Neural progenitor cell (in vitro differentiated cells): ENCODE results near the gene KIRREL3. TPM values are rescaled to one million over a fixed set of nuclear protein-coding genes. Genes with fewer than 3 reads are reported as not detected.

Experiments
- DNase-seq: peaks from one replicate; pipeline ENCODE4 v3.0.0-alpha.2; 2016; ENCODE audit warnings: low spot score
- H2AFZ ChIP-seq: fragments of 200-600 bp; sonication (generic); replicated peaks from 2 replicates; pipeline ENCODE4 v1.6.1; 2016; ENCODE audit warnings: antibody characterized with exemption
- H3F3A ChIP-seq: fragments of 200-600 bp; sonication (generic); 2 replicates; pipeline ENCODE4 v1.6.1; 2016; ENCODE audit warnings: antibody characterized with exemption, low read depth
- H3K27ac ChIP-seq: fragments of 200-600 bp; sonication (generic); 2 replicates; pipeline ENCODE4 v1.5.1; 2016; ENCODE audit warnings: mild to moderate bottlenecking
- H3K27me3 ChIP-seq: fragments of 200-600 bp; sonication (generic); 2 replicates; pipeline ENCODE4 v1.6.1; 2016; ENCODE audit warnings: mild to moderate bottlenecking, moderate library complexity
- H3K36me3 ChIP-seq: fragments of 200-600 bp; sonication (generic); 2 replicates; pipeline ENCODE4 v1.5.1; 2016
- H3K4me1 ChIP-seq: fragments of 200-600 bp; sonication (generic); 2 replicates; pipeline ENCODE4 v1.6.1; 2016; ENCODE audit warnings: mixed run types
- H3K4me2 ChIP-seq: fragments of 200-600 bp; sonication (generic); 2 replicates; pipeline ENCODE4 v1.6.1; 2016
- H3K4me3 ChIP-seq: fragments of 200-600 bp; sonication (generic); 2 replicates; pipeline ENCODE4 v1.5.1; 2016
- H3K79me2 ChIP-seq: fragments of 200-600 bp; sonication (generic); 2 replicates; pipeline ENCODE4 v1.6.1; 2016; ENCODE audit warnings: low read depth
- H3K9ac ChIP-seq: fragments of 200-600 bp; sonication (generic); 2 replicates; pipeline ENCODE4 v1.6.1; 2016
- H3K9me3 ChIP-seq: fragments of 200-600 bp; sonication (generic); 2 replicates; pipeline ENCODE4 v1.5.1; 2016; ENCODE audit warnings: low read depth
- H4K20me1 ChIP-seq: fragments of 200-600 bp; sonication (generic); 2 replicates; pipeline ENCODE4 v1.6.1; 2016; ENCODE audit warnings: low read depth
- H3K27ac Mint-ChIP-seq: 3 replicates; pipeline ENCODE4 v1.8.0; 2021; ENCODE audit warnings: mixed read lengths
- H3K27me3 Mint-ChIP-seq: 2 replicates; pipeline ENCODE4 v1.8.0; 2022; ENCODE audit warnings: low read depth, mild to moderate bottlenecking, inconsistent platforms, moderate library complexity, mixed read lengths; ENCODE audit not compliant: insufficient read depth
- H3K36me3 Mint-ChIP-seq: 3 replicates; pipeline ENCODE4 v1.8.0; 2021; ENCODE audit warnings: mixed read lengths
- H3K4me1 Mint-ChIP-seq: 3 replicates; pipeline ENCODE4 v1.8.0; 2021; ENCODE audit warnings: mixed read lengths
- H3K4me3 Mint-ChIP-seq: 3 replicates; pipeline ENCODE4 v1.8.0; 2021; ENCODE audit warnings: mild to moderate bottlenecking, moderate library complexity, mixed read lengths
- H3K9me3 Mint-ChIP-seq: 3 replicates; pipeline ENCODE4 v1.8.0; 2020; ENCODE audit warnings: mixed read lengths
- CTCF ChIP-seq: fragments of 200-600 bp; sonication (generic); IDR thresholded peaks from 2 replicates; pipeline ENCODE4 v1.5.1; 2017; ENCODE audit warnings: antibody characterized with exemption, mild to moderate bottlenecking
- EZH2 ChIP-seq: fragments of 200-600 bp; sonication (generic); IDR thresholded peaks from 2 replicates; pipeline ENCODE4 v1.6.1; 2017; ENCODE audit warnings: antibody characterized with exemption, mild to moderate bottlenecking, moderate library complexity
- EZH2phosphoT487 ChIP-seq: fragments of 200-600 bp; sonication (generic); IDR thresholded peaks from 2 replicates; pipeline ENCODE4 v1.6.1; 2017; ENCODE audit warnings: antibody characterized with exemption
- total RNA-seq: library from RNA; depleted of rRNA; stranded (reverse); fragments of >200 nt; gene quantifications from 2 replicates; pipeline ENCODE4 v1.2.3, GENCODE V29; 2015; ENCODE audit warnings: low replicate concordance

The KIRREL3 gene
- total RNA-seq, 1 donor from 2014 or later: 1.1 TPM

- Mint-ChIP-seq H3K36me3 (no peaks in the 10 kb centered on the region), H3K27ac (no peak overlapping the region), H3K4me3 (no peak overlapping the region), H3K9me3 (no peaks in the 10 kb centered on the region), H3K4me1 (peaks cover 7% of the 10 kb centered on the region), H3K27me3 (peaks cover 5% of the 10 kb centered on the region)
- no peak overlapping the region for H3K4me3 ChIP-seq
- TF ChIP-seq CTCF (no peak), EZH2phosphoT487 (no peak), EZH2 (no peak)
- no peak overlapping the region for H3K4me2 ChIP-seq
- peaks cover 2% of the 10 kb centered on the region for H3K4me1 ChIP-seq
- no peaks in the 10 kb centered on the region for H4K20me1 ChIP-seq
- no peak overlapping the region for H2AFZ ChIP-seq
- no peaks in the 10 kb centered on the region for H3F3A ChIP-seq
- H3K27ac ChIP-seq: no peak overlapping the region
- no peaks in the 10 kb centered on the region for H3K36me3 ChIP-seq
- H3K79me2 ChIP-seq: no peaks in the 10 kb centered on the region
- no peaks in the 10 kb centered on the region for H3K27me3 ChIP-seq
- no peak for DNase-seq
- no peaks in the 10 kb centered on the region for H3K9me3 ChIP-seq
- no peak overlapping the region for H3K9ac ChIP-seq
Measured at GRCh38 chr11:126467471-126467870, 533.1 kb downstream of the KIRREL3 start.

DNA sequence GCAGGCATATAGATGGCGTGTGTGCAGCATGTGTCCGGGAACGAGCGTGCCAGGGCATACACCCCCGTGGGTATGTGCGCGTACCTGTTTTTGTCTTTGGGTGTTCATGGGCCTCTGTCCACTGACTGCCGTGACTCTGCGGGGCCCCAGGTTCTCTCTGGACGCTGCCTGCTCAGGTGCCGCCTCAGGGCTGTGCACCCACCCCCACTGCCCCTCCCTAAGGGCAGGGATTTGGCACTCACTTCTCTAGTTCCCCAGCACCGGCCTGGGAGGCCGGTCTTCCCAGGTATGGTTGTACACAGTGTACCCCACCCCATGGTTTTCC lies 533.6 kb downstream of the KIRREL3 start:
- H4K20me1 ChIP-seq: no peaks in the 10 kb centered on the region
- no peak overlapping the region for H3K4me3 Mint-ChIP-seq

DNA sequence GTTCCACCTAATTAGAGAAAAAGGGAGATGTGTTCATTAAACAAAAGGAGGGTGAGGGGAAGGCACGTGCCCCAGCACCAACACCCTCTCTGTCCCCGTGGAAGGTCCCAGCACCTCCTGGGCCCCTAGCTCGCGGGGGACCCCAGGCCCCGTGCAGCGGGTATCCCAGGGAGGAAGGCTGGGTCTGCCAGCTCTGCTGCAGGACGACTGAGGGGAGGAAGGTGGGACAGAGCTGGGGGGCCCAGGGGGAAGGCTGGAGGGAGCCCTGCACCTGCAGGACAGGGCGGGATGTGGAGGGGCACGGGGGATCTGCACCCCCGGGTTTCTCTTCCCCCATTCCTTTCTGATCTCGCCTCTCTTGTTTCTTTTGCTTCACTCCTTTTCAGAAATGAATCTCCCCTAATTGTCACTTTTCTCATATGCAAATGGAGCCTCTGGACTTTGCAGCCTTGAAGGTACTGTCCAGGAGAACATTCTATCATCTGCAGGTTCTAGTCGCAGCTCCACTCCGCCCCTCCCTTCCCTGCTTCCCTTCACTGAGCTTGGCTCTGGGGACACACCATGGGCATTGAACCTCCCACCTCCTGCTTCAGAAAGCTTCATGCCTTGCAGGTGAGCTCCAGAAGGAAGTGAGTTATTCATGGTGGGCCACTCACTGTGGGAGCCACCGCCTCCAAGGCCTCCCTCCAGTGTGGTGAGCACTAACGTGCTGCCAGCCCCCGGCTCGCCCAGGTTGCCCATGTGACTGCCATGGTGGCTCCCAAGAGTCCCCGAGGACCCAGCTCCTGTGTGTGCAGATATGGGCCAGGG lies 534.1 kb downstream of the KIRREL3 start:
- Histone ChIP-seq H3K27ac (no peak overlapping the region), H3K4me3 (no peak overlapping the region), H2AFZ (no peak overlapping the region), H3K27me3 (no peaks in the 10 kb centered on the region), H3F3A (no peaks in the 10 kb centered on the region), H3K4me2 (no peak overlapping the region), H3K9ac (no peak overlapping the region), H3K4me1 (no peaks in the 10 kb centered on the region), H3K9me3 (no peaks in the 10 kb centered on the region), H3K79me2 (no peaks in the 10 kb centered on the region), H4K20me1 (no peaks in the 10 kb centered on the region), H3K36me3 (no peaks in the 10 kb centered on the region)
- Mint-ChIP-seq H3K9me3 (no peaks in the 10 kb centered on the region), H3K27me3 (peaks cover 5% of the 10 kb centered on the region), H3K27ac (peak overlapping the region; percentile 46), H3K4me1 (peaks cover 4% of the 10 kb centered on the region), H3K36me3 (no peaks in the 10 kb centered on the region), H3K4me3 (no peak overlapping the region)
- DNase-seq: no peak
- TF ChIP-seq CTCF: no peak
- TF ChIP-seq EZH2phosphoT487: no peak
- TF ChIP-seq EZH2: no peak

More for the DNA sequence above, 533.6 kb downstream of the KIRREL3 start:
- Histone ChIP-seq H2AFZ (no peak overlapping the region), H3K27me3 (no peaks in the 10 kb centered on the region), H3K36me3 (no peaks in the 10 kb centered on the region), H3K27ac (no peak overlapping the region), H3K79me2 (no peaks in the 10 kb centered on the region), H3F3A (no peaks in the 10 kb centered on the region), H3K4me2 (no peak overlapping the region), H3K9ac (no peak overlapping the region), H3K9me3 (no peaks in the 10 kb centered on the region), H3K4me1 (no peaks in the 10 kb centered on the region), H3K4me3 (no peak overlapping the region)
- Mint-ChIP-seq H3K27me3 (peaks cover 5% of the 10 kb centered on the region), H3K36me3 (no peaks in the 10 kb centered on the region), H3K9me3 (no peaks in the 10 kb centered on the region), H3K27ac (no peak overlapping the region), H3K4me1 (peaks cover 4% of the 10 kb centered on the region)
- DNase-seq: no peak
- no peak for TF ChIP-seq EZH2
- TF ChIP-seq CTCF: no peak
- no peak for TF ChIP-seq EZH2phosphoT487
